Mesothelial cell of epicardium (in vitro differentiated cells): ENCODE results near the gene SHB. TPM values are rescaled to one million over a fixed set of nuclear protein-coding genes. Genes with fewer than 3 reads are reported as not detected.

Source experiments
- DNase-seq, 2 experiments: peaks; one replicate each; pipeline ENCODE4 v3.0.0; 2021; ENCODE audit warnings: low spot score in 2 of 2; ENCODE audit not compliant: unreplicated experiment in 2 of 2
- H3K27ac Mint-ChIP-seq: 2 replicates; pipeline ENCODE4 v1.8.0; 2021; ENCODE audit warnings: mixed read lengths
- H3K27me3 Mint-ChIP-seq: 2 replicates; pipeline ENCODE4 v1.8.0; 2021; ENCODE audit warnings: low read depth, mixed read lengths
- H3K36me3 Mint-ChIP-seq: 2 replicates; pipeline ENCODE4 v1.8.0; 2021; ENCODE audit warnings: mixed read lengths
- H3K4me1 Mint-ChIP-seq: 2 replicates; pipeline ENCODE4 v1.8.0; 2021; ENCODE audit warnings: mixed read lengths
- H3K4me3 Mint-ChIP-seq: 2 replicates; pipeline ENCODE4 v1.8.0; 2021; ENCODE audit warnings: mild to moderate bottlenecking, moderate library complexity, mixed read lengths
- H3K9me3 Mint-ChIP-seq: 2 replicates; pipeline ENCODE4 v1.8.0; 2021; ENCODE audit warnings: mixed read lengths
- CTCF ChIP-seq: fragments of 200-600 bp; sonication (generic); IDR thresholded peaks from one replicate; pipeline ENCODE4 v1.5.0; 2021; ENCODE audit warnings: antibody characterized with exemption; ENCODE audit not compliant: unreplicated experiment
- total RNA-seq: library from RNA; stranded (reverse); gene quantifications from 3 replicates; pipeline ENCODE4 v1.2.1, GENCODE V29; 2021

Gene SHB
- total RNA-seq, 1 donor from 2014 or later: 35.5 TPM

- Mint-ChIP-seq H3K36me3 (peaks cover 2% of the 10 kb centered on the region), H3K27me3 (no peaks in the 10 kb centered on the region), H3K27ac (no peak overlapping the region), H3K4me3 (no peak overlapping the region), H3K9me3 (no peaks in the 10 kb centered on the region), H3K4me1 (peaks cover 19% of the 10 kb centered on the region)
- DNase-seq: no peak
- TF ChIP-seq CTCF: no peak
Measured at GRCh38 chr9:37987467-37987981, 81.5 kb downstream of the SHB start.

GRCh38 chr9:37986771-37987258 is 82.2 kb downstream of the SHB start:
- DNase-seq: no peak
- H3K27ac Mint-ChIP-seq: peak overlapping the region; percentile 83
- no peaks in the 10 kb centered on the region for H3K27me3 Mint-ChIP-seq
- H3K36me3 Mint-ChIP-seq: peaks cover 4% of the 10 kb centered on the region
- TF ChIP-seq CTCF: no peak
- peaks cover 19% of the 10 kb centered on the region for H3K4me1 Mint-ChIP-seq
- no peaks in the 10 kb centered on the region for H3K9me3 Mint-ChIP-seq
- H3K4me3 Mint-ChIP-seq: no peak overlapping the region

GRCh38 chr9:37986001-37986400 is 83.0 kb downstream of the SHB start:
- Mint-ChIP-seq H3K36me3 (peaks cover 11% of the 10 kb centered on the region), H3K4me1 (peaks cover 19% of the 10 kb centered on the region), H3K9me3 (peaks cover 5% of the 10 kb centered on the region), H3K27me3 (no peaks in the 10 kb centered on the region), H3K27ac (peak overlapping the region; percentile 83), H3K4me3 (no peak overlapping the region)
- no peak for TF ChIP-seq CTCF
- DNase-seq: no peak

- Mint-ChIP-seq H3K36me3 (peaks cover 11% of the 10 kb centered on the region), H3K9me3 (peaks cover 6% of the 10 kb centered on the region), H3K27me3 (no peaks in the 10 kb centered on the region), H3K4me3 (peak overlapping the region; percentile 12), H3K4me1 (peaks cover 22% of the 10 kb centered on the region), H3K27ac (peak overlapping the region; percentile 83)
- TF ChIP-seq CTCF: no peak
- DNase-seq: peak in 1 of 2 experiments; percentile 42
Measured at GRCh38 chr9:37984672-37985611, 84.1 kb downstream of the SHB start.

GRCh38 chr9:37984278-37984671 is 84.8 kb downstream of the SHB start:
- H3K27me3 Mint-ChIP-seq: no peaks in the 10 kb centered on the region
- peaks cover 11% of the 10 kb centered on the region for H3K36me3 Mint-ChIP-seq
- H3K27ac Mint-ChIP-seq: peak overlapping the region; percentile 83
- H3K4me1 Mint-ChIP-seq: peaks cover 24% of the 10 kb centered on the region
- no peak for DNase-seq
- H3K4me3 Mint-ChIP-seq: no peak overlapping the region
- no peak for TF ChIP-seq CTCF
- peaks cover 6% of the 10 kb centered on the region for H3K9me3 Mint-ChIP-seq
